ENCODE results near the gene COA3. TPM values are rescaled to one million over a fixed set of nuclear protein-coding genes. Genes with fewer than 3 reads are reported as not detected.
A peak's percentile ranks its signal among the peaks of the same experiment; 100 is the strongest.

COA3 gene
- total RNA-seq, 1 experiment from 2014 or later: 64.1 TPM

DNA sequence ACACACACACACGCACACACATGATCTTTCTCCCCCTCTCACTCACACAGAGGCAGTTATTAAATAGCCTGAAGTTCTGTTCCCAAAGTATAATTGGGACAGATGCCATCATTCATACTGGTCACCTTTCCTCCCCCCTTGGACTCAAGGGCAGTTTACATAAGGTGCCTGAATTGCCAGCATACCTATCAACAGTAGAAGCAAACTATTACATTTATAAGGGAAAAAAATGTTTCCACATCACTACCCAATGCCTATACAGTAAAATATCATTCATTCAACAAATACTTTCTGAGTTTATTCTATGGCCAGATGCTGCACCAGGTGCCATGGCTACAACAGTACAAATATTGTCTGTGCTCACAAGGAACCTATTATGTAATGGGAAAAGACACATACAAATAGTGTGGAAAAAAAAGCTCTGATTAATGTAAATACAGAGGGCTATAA lies 6.4 kb upstream of the COA3 start:
- H3K9ac ChIP-seq (ENCODE audit: low read length): no peak overlapping the region
- H3K27me3 ChIP-seq (ENCODE audit: low read length): no peaks in the 10 kb centered on the region
- DNase-seq: no peak
- H3K4me1 ChIP-seq (ENCODE audit: low read length): no peaks in the 10 kb centered on the region
- H3K27ac ChIP-seq (ENCODE audit: low read length): no peak overlapping the region
- no peaks in the 10 kb centered on the region for H4K20me1 ChIP-seq (ENCODE audit: insufficient read depth, low read depth, low read length)
- no peak overlapping the region for H3K4me2 ChIP-seq (ENCODE audit: low read depth, low read length, poor library complexity, severe bottlenecking)
- no peaks in the 10 kb centered on the region for H3K9me3 ChIP-seq (ENCODE audit: low read length)
- no peaks in the 10 kb centered on the region for H3K79me2 ChIP-seq (ENCODE audit: low read length)
- H3K36me3 ChIP-seq (ENCODE audit: insufficient read depth, low read length): peaks cover 11% of the 10 kb centered on the region; the same call in 1 of the 2 replicates
- H3K9me2 ChIP-seq (replicated peaks; ENCODE audit: insufficient read depth, low read length): no peaks in the 10 kb centered on the region
- no peak overlapping the region for H2AFZ ChIP-seq (ENCODE audit: low read length)
- no peak overlapping the region for H3K4me3 ChIP-seq (ENCODE audit: low read length)

GRCh38 chr17:42803074-42803883 lies 4.8 kb upstream of the COA3 start:
- no peaks in the 10 kb centered on the region for H3K9me3 ChIP-seq (ENCODE audit: low read length)

DNA sequence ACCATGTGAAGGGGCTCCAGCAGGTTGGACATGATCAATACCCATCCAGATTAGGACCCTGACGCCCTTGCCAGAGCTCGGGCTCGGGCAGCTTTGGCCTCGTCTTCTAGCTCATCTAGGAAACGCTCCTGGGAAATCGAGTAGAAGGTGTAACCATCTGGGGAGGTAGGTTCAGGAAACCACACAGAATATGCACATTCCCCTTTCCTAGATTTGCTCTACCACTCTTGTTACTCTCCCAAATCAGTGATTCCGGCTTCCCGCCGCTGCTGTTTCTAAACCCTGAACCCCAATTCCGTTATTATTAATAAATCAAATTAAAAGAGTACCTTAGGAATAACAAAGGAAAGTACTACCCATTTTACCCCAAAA lies 507 bp downstream of the COA3 start:
- Histone ChIP-seq H3K4me2 (ENCODE audit: low read depth, low read length, poor library complexity, severe bottlenecking) (peak overlapping the region; percentile 78), H3K9me3 (ENCODE audit: low read length) (no peaks in the 10 kb centered on the region), H2AFZ (ENCODE audit: low read length) (peak overlapping the region; percentile 81; the same call in 1 of the 2 replicates), H3K36me3 (ENCODE audit: insufficient read depth, low read length) (no peaks in the 10 kb centered on the region), H3K27ac (ENCODE audit: low read length) (no peak overlapping the region), H3K9ac (ENCODE audit: low read length) (peak overlapping the region; percentile 83), H3K27me3 (ENCODE audit: low read length) (no peaks in the 10 kb centered on the region), H3K9me2 (replicated peaks; ENCODE audit: insufficient read depth, low read length) (no peaks in the 10 kb centered on the region), H3K4me3 (ENCODE audit: low read length) (peak overlapping the region; percentile 93), H3K79me2 (ENCODE audit: low read length) (peaks cover 13% of the 10 kb centered on the region), H3K4me1 (ENCODE audit: low read length) (peaks cover 13% of the 10 kb centered on the region), H4K20me1 (ENCODE audit: insufficient read depth, low read depth, low read length) (no peaks in the 10 kb centered on the region)
- no peak for DNase-seq

More at GRCh38 chr17:42803074-42803883, 4.8 kb upstream of the COA3 start:
- 0 out of 2 replicates have a peak, but pooled peaks cover under 1% of the 10 kb centered on the region for H3K79me2 ChIP-seq (ENCODE audit: low read length)
- no peaks in the 10 kb centered on the region for H3K27me3 ChIP-seq (ENCODE audit: low read length)
- H3K27ac ChIP-seq (ENCODE audit: low read length): no peak overlapping the region
- H3K9ac ChIP-seq (ENCODE audit: low read length): no peak overlapping the region
- peaks cover 2% of the 10 kb centered on the region; the same call in 1 of the 2 replicates for H3K4me1 ChIP-seq (ENCODE audit: low read length)
- H3K4me2 ChIP-seq (ENCODE audit: low read depth, low read length, poor library complexity, severe bottlenecking): no peak overlapping the region
- no peak overlapping the region for H3K4me3 ChIP-seq (ENCODE audit: low read length)
- no peak for DNase-seq
- no peaks in the 10 kb centered on the region for H3K36me3 ChIP-seq (ENCODE audit: insufficient read depth, low read length)
- no peaks in the 10 kb centered on the region for H4K20me1 ChIP-seq (ENCODE audit: insufficient read depth, low read depth, low read length)
- no peaks in the 10 kb centered on the region for H3K9me2 ChIP-seq (replicated peaks; ENCODE audit: insufficient read depth, low read length)
- no peak overlapping the region for H2AFZ ChIP-seq (ENCODE audit: low read length)

- Histone ChIP-seq H3K27ac (ENCODE audit: low read length) (no peak overlapping the region), H4K20me1 (ENCODE audit: insufficient read depth, low read depth, low read length) (no peaks in the 10 kb centered on the region), H3K9me3 (ENCODE audit: low read length) (no peaks in the 10 kb centered on the region), H3K27me3 (ENCODE audit: low read length) (no peaks in the 10 kb centered on the region), H2AFZ (ENCODE audit: low read length) (no peak overlapping the region), H3K4me3 (ENCODE audit: low read length) (peak overlapping the region; percentile 93), H3K36me3 (ENCODE audit: insufficient read depth, low read length) (no peaks in the 10 kb centered on the region), H3K79me2 (ENCODE audit: low read length) (peaks cover 13% of the 10 kb centered on the region), H3K9ac (ENCODE audit: low read length) (peak overlapping the region; percentile 83), H3K4me1 (ENCODE audit: low read length) (peaks cover 13% of the 10 kb centered on the region), H3K9me2 (replicated peaks; ENCODE audit: insufficient read depth, low read length) (no peaks in the 10 kb centered on the region), H3K4me2 (ENCODE audit: low read depth, low read length, poor library complexity, severe bottlenecking) (peak overlapping the region; percentile 78)
- no peak for DNase-seq
Observed at GRCh38 chr17:42797067-42798007, 1.2 kb downstream of the COA3 start.

DNA sequence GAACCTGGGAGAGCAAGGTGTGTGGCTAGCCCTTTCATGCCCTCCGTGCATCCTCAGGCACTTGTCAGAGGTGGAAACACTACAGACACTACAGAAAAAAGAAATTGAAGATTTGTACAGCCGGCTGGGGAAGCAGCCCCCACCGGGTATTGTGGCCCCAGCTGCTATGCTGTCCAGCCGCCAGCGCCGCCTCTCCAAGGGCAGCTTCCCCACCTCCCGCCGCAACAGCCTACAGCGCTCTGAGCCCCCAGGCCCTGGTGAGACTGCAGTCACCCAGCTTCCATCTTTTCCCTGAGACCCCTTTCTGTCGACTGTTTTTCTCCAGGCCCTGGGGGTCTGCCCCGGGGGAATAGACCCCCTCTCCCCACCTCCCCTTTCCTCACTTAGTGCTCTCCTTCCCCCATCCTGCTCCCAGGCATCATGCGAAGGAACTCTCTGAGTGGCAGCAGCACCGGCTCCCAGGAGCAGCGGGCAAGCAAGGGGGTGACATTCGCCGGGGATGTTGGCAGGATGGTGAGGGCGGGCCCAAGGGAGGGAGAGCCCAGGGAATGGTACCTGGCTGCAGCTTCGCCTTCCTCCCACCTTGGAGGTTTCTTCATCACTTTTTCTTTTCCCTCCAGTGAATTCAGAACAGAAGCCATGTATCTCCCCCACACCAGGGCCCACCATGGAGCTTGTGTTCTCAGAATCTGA lies 2.3 kb downstream of the COA3 start:
- Histone ChIP-seq H2AFZ (ENCODE audit: low read length) (no peak overlapping the region), H3K4me1 (ENCODE audit: low read length) (peaks cover 13% of the 10 kb centered on the region), H4K20me1 (ENCODE audit: insufficient read depth, low read depth, low read length) (no peaks in the 10 kb centered on the region), H3K36me3 (ENCODE audit: insufficient read depth, low read length) (no peaks in the 10 kb centered on the region), H3K4me2 (ENCODE audit: low read depth, low read length, poor library complexity, severe bottlenecking) (no peak overlapping the region), H3K27me3 (ENCODE audit: low read length) (no peaks in the 10 kb centered on the region), H3K9me2 (replicated peaks; ENCODE audit: insufficient read depth, low read length) (no peaks in the 10 kb centered on the region), H3K79me2 (ENCODE audit: low read length) (peaks cover 13% of the 10 kb centered on the region), H3K9ac (ENCODE audit: low read length) (no peak overlapping the region), H3K27ac (ENCODE audit: low read length) (no peak overlapping the region), H3K4me3 (ENCODE audit: low read length) (no peak overlapping the region), H3K9me3 (ENCODE audit: low read length) (no peaks in the 10 kb centered on the region)
- DNase-seq: no peak

GRCh38 chr17:42795465-42795864 lies 3.0 kb downstream of the COA3 start:
- Histone ChIP-seq H3K4me1 (ENCODE audit: low read length) (peaks cover 13% of the 10 kb centered on the region), H3K27ac (ENCODE audit: low read length) (no peak overlapping the region), H3K9me2 (replicated peaks; ENCODE audit: insufficient read depth, low read length) (no peaks in the 10 kb centered on the region), H3K79me2 (ENCODE audit: low read length) (peaks cover 13% of the 10 kb centered on the region), H3K4me2 (ENCODE audit: low read depth, low read length, poor library complexity, severe bottlenecking) (no peak overlapping the region), H3K9ac (ENCODE audit: low read length) (no peak overlapping the region), H3K9me3 (ENCODE audit: low read length) (no peaks in the 10 kb centered on the region), H3K4me3 (ENCODE audit: low read length) (no peak overlapping the region), H4K20me1 (ENCODE audit: insufficient read depth, low read depth, low read length) (no peaks in the 10 kb centered on the region), H3K27me3 (ENCODE audit: low read length) (no peaks in the 10 kb centered on the region), H2AFZ (ENCODE audit: low read length) (no peak overlapping the region), H3K36me3 (ENCODE audit: insufficient read depth, low read length) (no peaks in the 10 kb centered on the region)
- no peak for DNase-seq

DNA sequence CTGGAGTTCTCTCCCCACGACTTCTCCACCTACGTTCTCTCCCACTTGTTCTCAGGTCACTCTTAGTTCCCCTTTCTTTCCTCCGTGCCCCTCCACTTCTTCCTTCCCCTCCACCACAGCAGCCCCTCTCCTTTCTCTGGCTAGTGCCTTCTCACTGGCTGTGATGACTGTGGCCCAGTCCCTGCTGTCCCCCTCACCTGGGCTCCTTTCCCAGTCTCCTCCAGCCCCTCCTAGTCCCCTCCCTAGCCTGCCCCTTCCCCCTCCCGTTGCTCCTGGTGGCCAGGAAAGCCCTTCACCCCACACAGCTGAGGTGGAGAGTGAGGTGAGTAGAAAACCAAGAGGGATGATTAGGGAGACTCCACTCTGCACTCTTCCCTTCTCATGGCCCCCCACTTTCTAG lies 3.4 kb downstream of the COA3 start:
- no peaks in the 10 kb centered on the region for H3K9me3 ChIP-seq (ENCODE audit: low read length)
- peaks cover 13% of the 10 kb centered on the region for H3K4me1 ChIP-seq (ENCODE audit: low read length)
- H3K9me2 ChIP-seq (replicated peaks; ENCODE audit: insufficient read depth, low read length): no peaks in the 10 kb centered on the region
- H3K79me2 ChIP-seq (ENCODE audit: low read length): peaks cover 13% of the 10 kb centered on the region
- H2AFZ ChIP-seq (ENCODE audit: low read length): no peak overlapping the region
- H3K36me3 ChIP-seq (ENCODE audit: insufficient read depth, low read length): no peaks in the 10 kb centered on the region
- no peaks in the 10 kb centered on the region for H3K27me3 ChIP-seq (ENCODE audit: low read length)
- no peak for DNase-seq
- H3K27ac ChIP-seq (ENCODE audit: low read length): no peak overlapping the region
- no peak overlapping the region for H3K4me2 ChIP-seq (ENCODE audit: low read depth, low read length, poor library complexity, severe bottlenecking)
- H3K4me3 ChIP-seq (ENCODE audit: low read length): no peak overlapping the region
- H4K20me1 ChIP-seq (ENCODE audit: insufficient read depth, low read depth, low read length): no peaks in the 10 kb centered on the region
- no peak overlapping the region for H3K9ac ChIP-seq (ENCODE audit: low read length)
